NCI-H82 treated with DMSO at 0.1 percent for 48 hours (cell line): Measurements from ENCODE around the gene SNRPB2.

Experiments
- DNase-seq: peaks from one replicate; lab custom pipeline; 2025; ENCODE audit not compliant: unreplicated experiment; lab: John Stamatoyannopoulos, UW

The SNRPB2 gene

GRCh38 chr20:16729080-16729479 lies 746 bp upstream of the SNRPB2 start:
- no peak for DNase-seq

DNA sequence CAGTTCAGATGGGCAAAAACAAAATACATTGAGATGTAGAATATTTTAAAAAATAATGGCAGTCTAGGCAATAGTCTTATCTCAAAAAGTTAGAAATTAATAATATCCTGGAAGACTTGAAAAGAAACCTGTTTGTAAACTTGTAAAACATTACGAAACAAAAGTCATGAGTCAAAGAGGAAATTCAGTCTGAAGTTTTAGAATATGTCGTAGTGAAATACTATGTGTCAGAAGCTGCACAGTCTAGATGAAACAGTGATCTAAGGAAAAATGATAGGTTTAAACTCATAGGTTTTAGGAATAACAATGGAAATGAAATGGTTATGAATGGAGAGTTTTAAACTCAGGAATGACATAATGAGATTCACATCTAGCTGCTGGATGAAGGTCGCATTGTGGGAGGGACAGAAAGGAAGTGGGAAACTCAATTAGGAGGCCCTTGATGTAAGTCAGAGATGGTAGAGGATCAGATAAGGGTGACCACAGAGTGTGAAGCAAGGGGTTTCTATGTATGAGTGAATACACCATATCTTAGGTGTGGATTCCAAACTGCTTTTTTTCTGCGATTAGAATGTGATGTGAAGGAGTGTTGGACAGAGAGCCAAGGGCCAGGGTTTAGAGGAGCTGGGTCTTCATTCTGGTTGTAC lies 2.8 kb downstream of the SNRPB2 start:
- no peak for DNase-seq

DNA sequence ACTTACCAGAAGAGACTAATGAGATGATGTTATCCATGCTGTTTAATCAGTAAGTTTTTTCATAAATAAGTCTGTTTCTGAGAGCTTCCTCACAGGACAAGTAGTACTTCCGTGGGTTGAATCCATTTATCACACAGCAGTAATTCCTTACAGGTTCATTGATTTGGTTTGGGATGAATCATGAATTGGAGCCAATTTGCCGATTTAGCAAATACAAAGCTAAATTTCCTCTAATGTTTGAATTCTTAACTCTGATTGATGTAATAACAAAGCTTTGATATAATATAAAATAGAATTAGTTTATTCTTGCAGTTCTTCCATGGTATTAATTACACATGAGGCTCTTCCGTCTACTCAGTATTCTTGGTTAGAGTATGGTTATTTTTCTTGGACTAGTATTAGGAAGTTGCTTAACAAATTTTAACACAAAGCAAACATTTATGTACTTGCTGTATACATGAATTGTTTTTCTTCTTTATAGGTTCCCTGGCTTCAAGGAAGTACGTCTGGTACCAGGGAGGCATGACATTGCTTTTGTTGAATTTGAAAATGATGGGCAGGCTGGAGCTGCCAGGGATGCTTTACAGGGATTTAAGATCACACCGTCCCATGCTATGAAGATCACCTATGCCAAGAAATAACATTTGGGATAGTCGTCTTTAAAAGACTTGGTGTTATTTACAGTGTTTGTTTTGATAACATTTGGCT lies 10.7 kb downstream of the SNRPB2 start:
- no peak for DNase-seq

- DNase-seq, result no peak
Observed at GRCh38 chr20:16744178-16744807, 14.5 kb downstream of the SNRPB2 start.

DNA sequence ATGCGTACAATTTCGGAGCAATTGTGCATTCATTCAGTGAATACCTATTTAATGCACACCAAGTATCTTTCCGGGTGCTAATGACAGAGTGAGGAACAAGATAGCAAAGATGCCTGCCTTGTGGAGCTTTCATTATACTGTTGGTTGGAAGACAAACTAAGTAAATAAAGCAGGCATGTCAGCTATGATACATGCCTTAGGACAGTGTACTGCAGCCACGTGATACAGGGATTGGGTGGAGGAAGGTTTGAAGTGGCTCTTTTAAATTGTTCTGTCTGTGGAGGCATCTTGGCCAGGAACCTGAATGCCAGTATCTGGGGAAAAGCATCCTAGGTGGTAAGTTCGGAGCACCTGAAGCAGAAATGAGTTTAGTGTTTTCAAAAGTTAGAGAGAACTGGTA lies 15.4 kb downstream of the SNRPB2 start:
- DNase-seq, result no peak

DNA sequence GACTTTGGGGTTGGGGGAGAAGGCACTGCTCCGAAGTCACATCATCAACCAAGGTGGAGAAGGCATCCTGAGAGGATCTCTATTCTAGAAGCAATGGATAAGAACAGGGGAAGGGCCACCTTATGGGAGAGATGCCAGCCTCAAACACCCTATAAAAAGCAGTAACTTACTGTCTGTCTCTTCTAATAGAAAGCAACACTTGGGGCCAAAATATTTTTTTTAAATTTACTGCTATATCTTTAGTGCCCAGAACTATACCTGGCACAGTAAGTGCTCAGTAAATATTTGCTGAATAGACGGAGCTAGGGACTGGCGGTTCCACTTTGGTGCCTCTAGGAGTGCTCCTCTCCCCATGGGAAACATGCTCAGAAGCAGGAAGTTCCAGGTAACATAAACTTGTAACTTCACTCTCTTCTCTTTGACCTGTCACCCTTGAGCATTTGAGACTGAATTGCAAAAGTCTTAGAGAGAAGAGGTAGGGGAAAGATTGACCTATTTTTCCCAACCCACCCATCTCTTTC lies 17.5 kb downstream of the SNRPB2 start:
- DNase-seq, result no peak

- DNase-seq, result no peak
Observed at GRCh38 chr20:16748308-16748900, 18.6 kb downstream of the SNRPB2 start, which contains the start of gene OTOR. OTOR (plus strand) TSS chr20:16748358; CDS start chr20:16748402, 44 bp downstream.

GRCh38 chr20:16749573-16749972 lies 19.7 kb downstream of the SNRPB2 start:
- no peak for DNase-seq

GRCh38 chr20:16752082-16752481 lies 22.3 kb downstream of the SNRPB2 start:
- DNase-seq, result no peak

- DNase-seq, result no peak
Observed at GRCh38 chr20:16752901-16753300, 23.1 kb downstream of the SNRPB2 start.

DNA sequence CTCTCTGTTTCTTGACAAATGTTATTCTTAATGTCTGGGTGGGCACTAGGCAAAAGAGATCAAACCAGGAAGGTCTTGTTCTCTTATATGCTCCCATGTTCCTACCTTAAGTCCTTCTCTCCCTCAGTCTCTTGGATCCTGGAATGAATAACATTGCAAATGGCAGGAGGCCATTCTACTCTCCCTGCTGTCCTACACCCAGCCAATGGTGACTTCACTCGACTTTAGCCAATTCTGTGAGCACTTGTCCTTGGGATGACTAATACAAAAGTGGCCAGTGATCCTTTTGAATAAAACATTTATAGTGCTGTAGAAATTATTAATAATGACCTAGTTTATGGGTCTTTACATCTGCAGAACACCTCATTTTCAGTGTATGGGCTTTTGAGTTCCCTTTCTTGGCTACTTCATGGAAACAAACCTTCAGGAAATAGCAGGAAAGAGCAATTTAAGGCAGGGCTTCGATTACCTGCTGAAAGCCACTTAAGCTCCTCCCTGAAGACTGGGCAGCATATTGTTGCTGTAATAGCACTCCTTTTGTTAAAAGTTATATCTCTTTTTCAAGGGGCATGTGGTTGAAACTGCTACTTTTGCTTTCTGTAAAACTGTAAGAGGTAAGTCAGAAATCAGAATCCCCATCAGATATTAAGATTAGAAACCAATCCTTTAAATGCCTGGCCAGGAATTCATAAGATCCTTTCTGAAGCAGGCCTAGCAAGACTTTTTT lies 28.8 kb downstream of the SNRPB2 start:
- DNase-seq, result no peak

- DNase-seq, result no peak
Observed at GRCh38 chr20:16759181-16759563, 29.3 kb downstream of the SNRPB2 start.

DNA sequence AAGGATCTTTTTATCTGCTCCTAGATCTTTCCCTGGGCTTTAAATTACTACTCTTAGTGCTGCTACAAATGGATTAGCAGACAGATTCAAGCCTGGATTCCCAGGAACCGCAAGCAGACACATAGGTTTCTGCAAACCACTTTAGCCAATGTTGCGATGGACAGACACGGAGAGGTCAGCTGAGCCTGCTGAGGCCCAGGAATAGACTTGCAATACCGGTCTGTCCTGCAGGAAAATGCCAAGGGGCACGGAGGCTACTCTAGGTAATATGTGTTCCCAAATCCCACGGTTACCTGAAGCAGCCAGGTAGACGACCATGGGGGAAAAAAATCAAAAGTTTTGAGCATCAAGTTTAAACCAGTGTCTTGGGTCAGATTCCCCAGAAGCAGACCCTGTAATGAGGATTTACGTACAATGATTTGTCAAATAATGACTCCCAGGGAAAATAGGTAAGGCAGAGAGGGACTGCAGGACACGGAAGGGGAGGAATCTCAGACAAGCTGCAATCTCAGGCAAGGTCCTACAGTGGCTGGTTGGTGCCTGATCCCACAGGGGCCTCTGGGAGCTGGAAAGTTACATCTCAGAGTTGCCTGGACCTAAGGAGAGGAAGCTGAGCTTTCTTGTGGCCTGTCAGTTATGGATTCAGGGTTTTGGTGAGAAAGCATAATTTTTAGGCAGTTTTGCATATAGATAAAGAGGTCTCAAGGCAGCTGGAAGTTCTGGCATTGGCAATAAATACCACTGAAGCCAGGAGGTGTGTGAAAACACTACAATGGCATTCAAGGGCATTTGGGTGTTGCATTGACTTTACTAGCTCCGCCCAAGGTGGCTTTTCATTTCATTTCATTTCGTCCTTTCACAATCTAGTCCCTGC lies 30.8 kb downstream of the SNRPB2 start:
- DNase-seq, result no peak

DNA sequence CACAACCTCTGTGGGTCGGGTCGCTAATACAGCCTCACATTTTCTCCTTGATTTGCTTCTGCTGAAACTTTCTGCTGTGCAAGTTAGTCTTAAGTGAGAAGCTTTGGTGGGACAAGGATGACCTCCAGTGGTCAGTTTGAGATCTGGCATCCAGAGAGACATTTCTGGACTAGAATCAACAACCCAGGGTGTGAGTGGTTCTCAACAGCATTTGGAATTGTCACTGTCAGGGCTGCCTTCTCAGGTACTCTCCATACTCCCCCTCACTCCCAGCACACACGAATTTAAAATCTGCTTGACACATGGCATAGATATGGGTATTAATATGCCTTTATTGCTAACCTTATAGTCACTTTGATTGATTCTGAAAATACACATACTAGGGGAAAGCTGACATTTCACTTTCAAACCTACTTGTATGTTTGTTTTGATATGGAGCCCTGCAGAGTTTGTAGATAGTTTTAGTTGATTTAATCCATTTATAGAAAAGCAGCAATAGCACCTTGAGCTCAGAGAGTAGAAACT lies 31.5 kb downstream of the SNRPB2 start:
- DNase-seq, result peak; percentile 73

DNA sequence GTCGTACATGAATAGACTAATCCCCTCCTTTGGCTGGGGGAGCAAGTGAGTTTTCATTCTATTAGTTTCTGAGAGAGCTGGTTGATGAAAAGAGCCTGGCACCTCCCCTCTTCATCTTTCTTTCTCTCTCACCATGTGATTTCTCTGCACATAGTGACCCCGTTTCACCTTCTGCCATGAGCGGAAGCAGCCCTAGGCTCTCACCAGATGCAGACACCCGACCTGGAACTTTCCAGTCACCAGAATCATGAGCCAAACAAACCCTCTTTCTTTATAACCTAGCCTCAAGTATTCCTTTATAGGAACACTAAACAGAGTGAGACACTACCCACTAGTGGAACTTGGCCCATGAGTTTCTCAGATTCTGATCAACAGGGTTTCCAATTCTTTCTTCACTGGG lies 34.7 kb downstream of the SNRPB2 start:
- no peak for DNase-seq

GRCh38 chr20:16771213-16771612 lies 41.4 kb downstream of the SNRPB2 start:
- DNase-seq, result no peak

DNA sequence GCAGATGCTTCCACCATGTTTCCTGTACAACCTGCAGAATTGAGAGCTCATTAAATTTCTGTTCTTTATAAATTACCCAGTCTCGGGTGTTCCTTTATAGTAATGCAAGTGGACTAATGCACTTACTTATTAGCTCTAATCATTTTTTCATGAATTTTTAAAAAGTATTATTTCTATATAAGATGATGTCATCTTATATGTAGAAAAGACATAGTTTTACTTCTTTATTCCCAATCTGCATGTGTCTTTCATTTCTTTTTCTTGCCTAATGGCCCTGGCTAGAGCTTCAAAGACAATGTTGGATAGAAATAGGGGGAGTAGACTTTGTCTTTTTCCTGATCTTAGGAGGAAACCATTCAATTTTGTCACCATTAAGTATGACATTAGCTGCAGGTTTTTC lies 46.1 kb downstream of the SNRPB2 start:
- no peak for DNase-seq

GRCh38 chr20:16777126-16777525 lies 47.3 kb downstream of the SNRPB2 start:
- no peak for DNase-seq

DNA sequence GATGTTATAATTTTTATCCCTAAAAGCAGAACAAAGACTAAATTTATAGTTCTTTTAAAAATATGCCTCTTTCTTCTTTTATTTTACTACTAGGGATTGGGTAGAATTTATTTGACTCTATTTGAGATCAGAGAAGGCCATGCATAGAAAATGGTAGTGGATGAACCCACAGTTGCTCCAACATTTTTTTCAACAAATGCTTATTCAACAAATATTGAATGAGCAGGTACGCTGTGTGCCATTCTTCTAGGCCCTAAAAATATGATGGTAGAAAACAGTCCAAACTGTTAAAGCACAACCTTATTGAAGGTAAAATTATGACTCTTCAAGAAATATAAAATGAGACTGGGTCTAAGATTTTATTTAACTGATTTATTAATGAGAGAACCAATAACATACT lies 48.3 kb downstream of the SNRPB2 start:
- no peak for DNase-seq

DNA sequence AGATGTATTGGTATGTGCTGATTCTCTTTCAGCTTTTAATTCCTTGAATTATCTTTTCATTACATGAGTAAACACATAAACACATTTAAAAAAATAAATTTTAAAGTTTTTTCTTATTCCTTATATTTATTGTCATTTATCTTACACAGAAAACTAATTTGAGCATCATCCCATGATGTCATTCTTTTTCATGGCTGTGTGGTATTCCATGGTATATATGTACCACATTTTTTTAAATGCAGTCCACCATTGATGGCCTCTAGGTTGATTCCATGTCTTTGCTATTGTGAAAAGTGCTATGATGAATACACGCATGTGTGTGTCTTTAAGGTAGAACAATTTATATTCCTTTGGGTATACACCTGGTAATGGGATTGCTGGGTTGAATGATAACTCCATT lies 51.7 kb downstream of the SNRPB2 start:
- no peak for DNase-seq
